HepG2 (cell line): ENCODE measurements around the gene TMEM235. TPM values are rescaled to one million over a fixed set of nuclear protein-coding genes. Genes with fewer than 3 reads are reported as not detected.

Experiments used
- ATAC-seq: fragments of 200-7000 bp; cut with Tn5 transposase; 3 replicates; pipeline ENCODE4 v1.9.1; 2020; ENCODE audit warnings: mild to moderate bottlenecking, moderate library complexity
- BruUV-seq: library from RNA; stranded (reverse); fragments of 400-500 nt; replicated peaks from 2 replicates; lab custom pipeline; 2021; lab: Mats Ljungman, UMichigan
- CTCF ChIA-PET: fragments of 300-600 bp; formaldehyde crosslinking; extraction: SDS; loops from one replicate; lab custom pipeline; 2021; ENCODE audit warnings: low total read pairs, inconsistent platforms, low intra/inter-chr PET ratio; lab: Yijun Ruan, JAX
- POLR2A ChIA-PET: fragments of 350-600 bp; sonication (Branson Sonifier 250); formaldehyde crosslinking; loops from one replicate; lab custom pipeline; 2020; ENCODE audit warnings: antibody characterized with exemption, inconsistent platforms; lab: Yijun Ruan, JAX
- DNase-seq: peaks from one replicate; pipeline ENCODE4 v3.0.0-alpha.2; 2015; ENCODE audit warnings: low spot score
- FAIRE-seq: peaks from 3 replicates; lab custom pipeline; 2011; peaks lifted over from hg19 to GRCh38; lab: Jason Lieb, UNC
- H2AFZ ChIP-seq: one replicate; pipeline ENCODE4 v1.6.1; 2011; ENCODE audit warnings: low read length, inconsistent platforms
- H3K27ac ChIP-seq: fragments of 300-600 bp; 3 replicates; pipeline ENCODE4 v1.8.0; 2011; ENCODE audit warnings: mixed run types, mild to moderate bottlenecking, mixed read lengths, low read length, inconsistent platforms; ENCODE audit not compliant: insufficient read depth; ENCODE audit errors: extremely low read length
- H3K27me3 ChIP-seq, 2 experiments: fragments of 200-600 bp in 1 of 2; 2 replicates in 1 of 2; 3 replicates in 1 of 2; pipeline versions ENCODE4 v1.6.0 to v1.8.0; 2011; ENCODE audit warnings: low read length in 2 of 2, mild to moderate bottlenecking in 2 of 2, moderate library complexity in 2 of 2, inconsistent platforms in 1 of 2; ENCODE audit not compliant: insufficient read depth in 2 of 2, control insufficient read depth in 1 of 2
- H3K36me3 ChIP-seq, 2 experiments: fragments of 200-600 bp in 1 of 2; replicated peaks in 1 of 2; 2 replicates in 1 of 2; 3 replicates in 1 of 2; pipeline versions ENCODE4 v1.5.1 to v1.8.0; 2011; ENCODE audit warnings: low read length in 2 of 2, inconsistent platforms in 1 of 2; ENCODE audit not compliant: insufficient read depth in 2 of 2, control insufficient read depth in 1 of 2
- H3K4me1 ChIP-seq: 2 replicates; pipeline ENCODE4 v1.5.1; 2012; ENCODE audit warnings: low read length, inconsistent platforms; ENCODE audit not compliant: insufficient read depth
- H3K4me2 ChIP-seq: 2 replicates; pipeline ENCODE4 v1.6.0; 2011; ENCODE audit warnings: low read depth, low read length, inconsistent platforms
- H3K4me3 ChIP-seq, 3 experiments: fragments of 200-600 bp in 1 of 3; sonication (generic), shearing (Covaris generic) in 1 of 3; replicated peaks in 1 of 3; 2 replicates each; pipeline ENCODE4 v1.5.1; 2011 to 2016; ENCODE audit warnings: low read length in 3 of 3, inconsistent platforms in 2 of 3, low read depth in 2 of 3, mild to moderate bottlenecking in 2 of 3, control low read depth in 1 of 3, mixed read lengths in 1 of 3; ENCODE audit not compliant: insufficient read depth in 1 of 3
- H3K79me2 ChIP-seq: one replicate; pipeline ENCODE4 v1.6.1; 2011; ENCODE audit warnings: low read length, inconsistent platforms; ENCODE audit not compliant: insufficient read depth
- H3K9ac ChIP-seq: 2 replicates; pipeline ENCODE4 v1.6.0; 2011; ENCODE audit warnings: mild to moderate bottlenecking, low read depth, low read length, inconsistent platforms; ENCODE audit not compliant: insufficient read depth
- H3K9me3 ChIP-seq: 2 replicates; pipeline ENCODE4 v1.5.1; 2012; ENCODE audit warnings: mild to moderate bottlenecking, low read length
- H4K20me1 ChIP-seq: 2 replicates; pipeline ENCODE4 v1.6.0; 2011; ENCODE audit warnings: inconsistent platforms, mild to moderate bottlenecking, low read length, moderate library complexity; ENCODE audit not compliant: insufficient read depth
- AHR ChIP-seq: IDR thresholded peaks from 2 replicates; pipeline ENCODE4 v1.6.1; 2018; ENCODE audit warnings: missing genetic modification reagents, missing compliant biosample characterization
- ARNT2 ChIP-seq: sonication (generic); formaldehyde crosslinking; IDR thresholded peaks from 2 replicates; pipeline ENCODE4 v1.8.0; 2022; ENCODE audit warnings: mild to moderate bottlenecking, low read depth, missing genetic modification reagents, moderate library complexity
- BRD4 ChIP-seq: sonication (generic); formaldehyde crosslinking; IDR thresholded peaks from 2 replicates; pipeline ENCODE4 v1.4.0; 2020; ENCODE audit warnings: missing genetic modification reagents
- CHD2 ChIP-seq: IDR thresholded peaks from 2 replicates; pipeline ENCODE4 v1.6.1; 2011; ENCODE audit warnings: low read depth, low read length, improper control_type of control experiment
- EZH2 ChIP-seq: conservative IDR thresholded peaks from 2 replicates; pipeline ENCODE4 v1.6.1; 2012; ENCODE audit warnings: mild to moderate bottlenecking, low read depth, low read length, moderate library complexity
- FOXA1 ChIP-seq, 2 experiments: fragments of 450-650 bp in 1 of 2; sonication (generic) in 1 of 2; formaldehyde crosslinking in 1 of 2; IDR thresholded peaks; 2 replicates each; pipeline versions ENCODE4 v1.4.0 to v1.6.1; 2016 to 2020; ENCODE audit warnings: missing genetic modification reagents in 1 of 2
- FOXA3 ChIP-seq: IDR thresholded peaks from 2 replicates; pipeline ENCODE4 v1.6.1; 2016; ENCODE audit warnings: missing genetic modification reagents, missing compliant biosample characterization
- KAT8 ChIP-seq: IDR thresholded peaks from 2 replicates; pipeline ENCODE4 v1.6.1; 2016; ENCODE audit warnings: missing genetic modification reagents, missing compliant biosample characterization
- NR2F6 ChIP-seq, 2 experiments: IDR thresholded peaks; 2 replicates each; pipeline ENCODE4 v1.6.1; 2016; ENCODE audit warnings: antibody characterized with exemption in 1 of 2, mild to moderate bottlenecking in 1 of 2
- PCBP1 ChIP-seq: fragments of 200-400 bp; formaldehyde crosslinking; IDR thresholded peaks from 2 replicates; pipeline ENCODE4 v1.6.1; 2017; ENCODE audit warnings: mild to moderate bottlenecking, low read depth, low read length, borderline replicate concordance
- RARA ChIP-seq: IDR thresholded peaks from 2 replicates; pipeline ENCODE4 v1.6.1; 2016; ENCODE audit warnings: missing genetic modification reagents, missing compliant biosample characterization
- RXRA ChIP-seq: sonication (generic); formaldehyde crosslinking; IDR thresholded peaks from 2 replicates; pipeline ENCODE4 v1.5.1; 2020; ENCODE audit warnings: missing genetic modification reagents
- SUZ12 ChIP-seq: fragments of 150-350 bp; IDR thresholded peaks from 2 replicates; pipeline ENCODE4 v1.6.1; 2014; ENCODE audit warnings: low read depth, low read length
- ZNF12 ChIP-seq: sonication (generic); formaldehyde crosslinking; IDR thresholded peaks from 2 replicates; pipeline ENCODE4 v1.5.0; 2020; ENCODE audit warnings: missing genetic modification reagents
- ZNF350 ChIP-seq: sonication (generic); formaldehyde crosslinking; IDR thresholded peaks from 2 replicates; pipeline ENCODE4 v1.4.0; 2020; ENCODE audit warnings: mild to moderate bottlenecking, low read depth, missing genetic modification reagents, borderline replicate concordance
- ZNF441 ChIP-seq: sonication (generic); formaldehyde crosslinking; IDR thresholded peaks from 2 replicates; pipeline ENCODE4 v1.7.0; 2021; ENCODE audit warnings: missing genetic modification reagents, borderline replicate concordance
- ZNF446 ChIP-seq: sonication (generic); formaldehyde crosslinking; IDR thresholded peaks from 2 replicates; pipeline ENCODE4 v1.5.0; 2020; ENCODE audit warnings: mild to moderate bottlenecking, missing genetic modification reagents
- WGBS: methylation state at CpG from one replicate; pipeline ENCODE4 v1.1.6; 2017; ENCODE audit warnings: low lambda C conversion rate; 5-methylcytosine and 5-hydroxymethylcytosine counted together
- in situ Hi-C: cut with HindIII; loops from 2 replicates; pipeline ENCODE4 v1.10.0; 2017; ENCODE audit warnings: low pct_unique_long_range_greater_than_20kb; ENCODE audit not compliant: extremely low pct_ligation_motif_present
- intact Hi-C: fragments of 100-400 bp; cut with micrococcal nuclease; formaldehyde crosslinking; loops from one replicate; pipeline ENCODE4 v1.10.0; 2022; ENCODE audit not compliant: unreplicated experiment
- polyA plus RNA-seq, 8 experiments: library from polyadenylated mRNA; depleted of rRNA in 3 of 8; stranded (reverse) in 7 of 8; unstranded in 1 of 8; fragments of >200 nt; fragmentation: Illumina TruSeq in 4 of 8; extraction: Trizol in 4 of 8; gene quantifications; 2 replicates each; pipeline versions ENCODE4 v1.2.1 to v1.2.3, GENCODE V29; 2011 to 2016; ENCODE audit warnings: low read depth in 4 of 8, missing spikeins in 1 of 8, mixed read lengths in 1 of 8; ENCODE audit not compliant: insufficient read depth in 1 of 8
- total RNA-seq, 5 experiments: library from RNA; depleted of rRNA; stranded (reverse); fragments of >200 nt; fragmentation: Illumina TruSeq; extraction: Trizol; gene quantifications; 2 replicates each; pipeline ENCODE4 v1.2.3, GENCODE V29; 2016; ENCODE audit warnings: low read depth in 1 of 5
- TF ChIP-seq, protein P1 (sequence below): IDR thresholded peaks from 2 replicates; pipeline ENCODE4 v1.6.1; 2016; ENCODE audit warnings: mild to moderate bottlenecking, missing biosample characterization, missing genetic modification reagents
- TF ChIP-seq, protein P2 (sequence below): sonication (generic); formaldehyde crosslinking; IDR thresholded peaks from 2 replicates; pipeline ENCODE4 v1.9.0; 2022; ENCODE audit warnings: missing genetic modification reagents, mild to moderate bottlenecking, borderline replicate concordance

Gene TMEM235
- total and polyA plus RNA-seq, 2 of the 13 experiments (the other 11 are each of a cell fraction or from before 2014, with no cell fraction given) = not detected

DNA sequence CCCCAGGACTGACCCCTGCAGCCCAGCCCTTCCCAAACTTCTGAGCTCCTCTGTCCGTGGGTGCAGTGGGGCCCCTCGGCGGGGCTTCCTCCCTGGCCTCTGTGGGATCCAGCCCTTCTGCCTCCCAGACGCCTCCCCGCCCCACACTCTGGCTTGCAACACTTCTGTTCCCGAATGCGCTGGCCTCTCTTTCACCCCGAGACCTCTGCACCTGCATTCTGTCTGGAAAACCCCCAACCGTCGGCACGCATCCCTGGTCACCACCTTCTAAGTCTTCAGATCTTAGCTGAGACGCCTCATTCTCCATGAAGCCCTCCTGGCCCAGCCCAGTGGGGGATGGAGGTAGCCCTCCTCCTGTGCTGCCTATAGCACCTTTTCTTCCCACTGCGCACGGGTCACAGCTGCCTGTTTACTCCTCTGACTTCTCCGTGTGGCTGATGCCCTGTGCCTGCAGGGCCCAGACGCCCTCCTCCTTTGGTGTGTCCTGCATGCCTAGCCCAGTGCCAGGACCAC, 26.4 kb downstream of the TMEM235 start:
- ATAC-seq (peak; percentile 9; the same call in 2 of the 3 replicates), DNase-seq (no peak), FAIRE-seq (no peak)
- peak overlapping the region in 1 of 3 experiments; percentile 47; a peak in 1 of 6 replicates for H3K4me3 ChIP-seq
- in situ Hi-C loops (no loop called here), intact Hi-C loops (loop anchor here (10.0 kb wide), 1 partner anchor 57 kb away; no protein-coding TSS in a partner anchor)
- H3K4me1 ChIP-seq = peaks cover 74% of the 10 kb centered on the region
- no peaks in the 10 kb centered on the region for H3K79me2 ChIP-seq
- peak; percentile 88 for TF ChIP-seq RARA (CRISPR knock-in tag)
- TF ChIP-seq ZNF441 (CRISPR knock-in tag) = no peak
- TF ChIP-seq BRD4 (CRISPR knock-in tag) = no peak
- TF ChIP-seq ARNT2 (CRISPR knock-in tag) = 0 out of 2 replicates have a peak, but pooled peaks have one; percentile 4
- TF ChIP-seq SUZ12 = no peak
- TF ChIP-seq AHR = no peak
- 0 out of 2 replicates have a peak, but pooled peaks have one; percentile 2 for TF ChIP-seq ZNF350 (CRISPR knock-in tag)
- no peak for TF ChIP-seq ZNF446 (CRISPR knock-in tag)
- TF ChIP-seq CHD2 = no peak
- TF ChIP-seq PCBP1 = no peak
- peak; percentile 50; the same call in 1 of the 2 replicates for TF ChIP-seq EZH2
- TF ChIP-seq RXRA (CRISPR knock-in tag) = 0 out of 2 replicates have a peak, but pooled peaks have one; percentile 23
- TF ChIP-seq KAT8 (CRISPR knock-in tag) = 0 out of 2 replicates have a peak, but pooled peaks have one; percentile 2
- TF ChIP-seq, protein P1, sequence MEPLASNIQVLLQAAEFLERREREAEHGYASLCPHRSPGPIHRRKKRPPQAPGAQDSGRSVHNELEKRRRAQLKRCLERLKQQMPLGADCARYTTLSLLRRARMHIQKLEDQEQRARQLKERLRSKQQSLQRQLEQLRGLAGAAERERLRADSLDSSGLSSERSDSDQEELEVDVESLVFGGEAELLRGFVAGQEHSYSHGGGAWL (CRISPR knock-in tag) = peak; percentile 3; the same call in 1 of the 2 replicates
- TF ChIP-seq FOXA1 (IDR thresholded peaks at IDR 0.05) = no peak
- 0 out of 2 replicates have a peak, but pooled peaks have one; percentile 33 for TF ChIP-seq FOXA1 (CRISPR knock-in tag; IDR thresholded peaks at IDR 0.05)
- TF ChIP-seq NR2F6 (IDR thresholded peaks at IDR 0.05) = no peak
- peak; percentile 25; the same call in 1 of the 2 replicates for TF ChIP-seq NR2F6 (CRISPR knock-in tag; IDR thresholded peaks at IDR 0.05)
- TF ChIP-seq ZNF12 (CRISPR knock-in tag) = 0 out of 2 replicates have a peak, but pooled peaks have one; percentile 18
- TF ChIP-seq, protein P2, sequence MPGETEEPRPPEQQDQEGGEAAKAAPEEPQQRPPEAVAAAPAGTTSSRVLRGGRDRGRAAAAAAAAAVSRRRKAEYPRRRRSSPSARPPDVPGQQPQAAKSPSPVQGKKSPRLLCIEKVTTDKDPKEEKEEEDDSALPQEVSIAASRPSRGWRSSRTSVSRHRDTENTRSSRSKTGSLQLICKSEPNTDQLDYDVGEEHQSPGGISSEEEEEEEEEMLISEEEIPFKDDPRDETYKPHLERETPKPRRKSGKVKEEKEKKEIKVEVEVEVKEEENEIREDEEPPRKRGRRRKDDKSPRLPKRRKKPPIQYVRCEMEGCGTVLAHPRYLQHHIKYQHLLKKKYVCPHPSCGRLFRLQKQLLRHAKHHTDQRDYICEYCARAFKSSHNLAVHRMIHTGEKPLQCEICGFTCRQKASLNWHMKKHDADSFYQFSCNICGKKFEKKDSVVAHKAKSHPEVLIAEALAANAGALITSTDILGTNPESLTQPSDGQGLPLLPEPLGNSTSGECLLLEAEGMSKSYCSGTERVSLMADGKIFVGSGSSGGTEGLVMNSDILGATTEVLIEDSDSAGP = peak; percentile 56; the same call in 1 of the 2 replicates
- 0 out of 2 replicates have a peak, but pooled peaks have one; percentile 6 for TF ChIP-seq FOXA3 (CRISPR knock-in tag)
- H3K9ac ChIP-seq = no peak overlapping the region
- no peaks in the 10 kb centered on the region for H4K20me1 ChIP-seq
- WGBS = under 1% methylated on average over 15 of the region's 16 CpGs
- H3K9me3 ChIP-seq = no peaks in the 10 kb centered on the region
- H3K27me3 ChIP-seq = peaks cover 2 to 48% of the 10 kb centered on the region in 2 experiments; a peak in 4 of 5 replicates
- ChIA-PET CTCF (no interaction called here), POLR2A (interaction anchor here (1.8 kb wide), 1 partner anchor 16 kb away, joined by 5 read pairs; no protein-coding TSS in a partner anchor)
- no peak overlapping the region for H2AFZ ChIP-seq
- BruUV-seq = no TSS peak
- H3K36me3 ChIP-seq = no peaks in the 10 kb centered on the region
- peak overlapping the region; percentile 46 for H3K4me2 ChIP-seq
- H3K27ac ChIP-seq = no peak overlapping the region
